SKM-1 (cell line): ENCODE measurements around the gene PCDHB6.
A peak's percentile ranks its signal among the peaks of the same experiment; 100 is the strongest.
"Not testable (repeated sequence)": the region's sequence is repeated elsewhere in the genome, so short reads cannot be mapped to it uniquely, and the experiment has no call there.

Experiments
- DNase-seq: peaks from one replicate; lab custom pipeline; 2025; ENCODE audit not compliant: unreplicated experiment; lab: John Stamatoyannopoulos, UW

The PCDHB6 gene

GRCh38 chr5:141157901-141158300, 8.0 kb downstream of the PCDHB6 start:
- DNase-seq, result not testable (repeated sequence)

- DNase-seq, result no peak
Measured at GRCh38 chr5:141172381-141173204, 22.7 kb downstream of the PCDHB6 start, which contains the start of gene PCDHB7. Gene PCDHB7, plus strand, starts transcription at chr5:141172644. Its CDS starts 192 bp downstream, at chr5:141172836.

- DNase-seq, result not testable (repeated sequence)
Measured at GRCh38 chr5:141174291-141175104, 24.6 kb downstream of the PCDHB6 start.

- DNase-seq, result no peak
Measured at GRCh38 chr5:141175933-141176332, 26.1 kb downstream of the PCDHB6 start.

- DNase-seq, result not testable (repeated sequence)
Measured at GRCh38 chr5:141177577-141178191, 27.8 kb downstream of the PCDHB6 start, which contains the start of gene PCDHB8. Gene PCDHB8, plus strand, starts transcription at chr5:141177790. Its CDS starts 245 bp downstream, at chr5:141178035.

- not testable (repeated sequence) for DNase-seq
Measured at GRCh38 chr5:141179371-141179770, 29.5 kb downstream of the PCDHB6 start.

GRCh38 chr5:141179876-141180275, 30.0 kb downstream of the PCDHB6 start:
- DNase-seq, result not testable (repeated sequence)

GRCh38 chr5:141180313-141180712, 30.5 kb downstream of the PCDHB6 start:
- DNase-seq, result no peak

GRCh38 chr5:141182248-141182647, 32.4 kb downstream of the PCDHB6 start, which contains the start of gene PCDHB16:
Gene PCDHB16, plus strand, starts transcription at chr5:141182387. Its CDS starts 173 bp downstream, at chr5:141182560.
- no peak for DNase-seq

GRCh38 chr5:141184117-141184855, 34.4 kb downstream of the PCDHB6 start:
- not testable (repeated sequence) for DNase-seq

- no peak for DNase-seq
Measured at GRCh38 chr5:141186897-141187512, 37.1 kb downstream of the PCDHB6 start, which contains the start of gene PCDHB9. Gene PCDHB9, plus strand, starts transcription at chr5:141187161. Its CDS starts 158 bp downstream, at chr5:141187319.

- not testable (repeated sequence) for DNase-seq
Measured at GRCh38 chr5:141188682-141189081, 38.8 kb downstream of the PCDHB6 start.

- not testable (repeated sequence) for DNase-seq
Measured at GRCh38 chr5:141189131-141189530, 39.3 kb downstream of the PCDHB6 start.

GRCh38 chr5:141192110-141192725, 42.4 kb downstream of the PCDHB6 start, which contains the start of gene PCDHB10:
Gene PCDHB10, plus strand, starts transcription at chr5:141192353. Its CDS starts 200 bp downstream, at chr5:141192553.
- DNase-seq, result peak; percentile 7

- DNase-seq, result not testable (repeated sequence)
Measured at GRCh38 chr5:141194332-141194731, 44.5 kb downstream of the PCDHB6 start.

GRCh38 chr5:141196363-141196762, 46.5 kb downstream of the PCDHB6 start:
- no peak for DNase-seq

- DNase-seq, result no peak
Measured at GRCh38 chr5:141199359-141200235, 49.7 kb downstream of the PCDHB6 start, which contains the start of gene PCDHB11. Gene PCDHB11, plus strand, starts transcription at chr5:141199627. Its CDS starts 148 bp downstream, at chr5:141199775.

GRCh38 chr5:141201126-141201525, 51.3 kb downstream of the PCDHB6 start:
- DNase-seq, result not testable (repeated sequence)
